HEK293 (cell line): ENCODE results near the gene S100A2.

Experiments used
- CTCF ChIA-PET: fragments of 350-600 bp; formaldehyde crosslinking; extraction: SDS; loops from one replicate; lab custom pipeline; 2021; ENCODE audit warnings: antibody characterized with exemption; lab: Yijun Ruan, JAX
- POLR2A ChIA-PET: fragments of 300-600 bp; formaldehyde crosslinking; extraction: SDS; loops from one replicate; lab custom pipeline; 2020; ENCODE audit warnings: antibody characterized with exemption, inconsistent platforms; lab: Yijun Ruan, JAX
- H3K27ac ChIP-seq: fragments of 200-500 bp; sonication (Bioruptor generic); 2 replicates; pipeline ENCODE4 v1.5.1; 2014; ENCODE audit warnings: low read depth, low read length, control low read depth, inconsistent platforms; ENCODE audit errors: extremely low read depth
- H3K36me3 ChIP-seq, 2 experiments: fragments of 200-500 bp in 1 of 2; sonication (Bioruptor generic) in 1 of 2; 1 replicate in 1 of 2; 2 replicates in 1 of 2; pipeline ENCODE4 v1.5.1; 2014 to 2017; ENCODE audit warnings: inconsistent platforms in 2 of 2, low read length in 2 of 2; ENCODE audit not compliant: control insufficient read depth in 2 of 2, insufficient read depth in 1 of 2
- H3K4me1 ChIP-seq: fragments of 200-500 bp; sonication (Bioruptor generic); 2 replicates; pipeline ENCODE4 v1.5.1; 2014; ENCODE audit warnings: mild to moderate bottlenecking, low read length, inconsistent platforms; ENCODE audit not compliant: control insufficient read depth, insufficient read depth
- H3K4me3 ChIP-seq: 2 replicates; pipeline ENCODE4 v1.5.1; 2011; ENCODE audit warnings: low read depth, mild to moderate bottlenecking, control low read depth, low read length, moderate library complexity
- H3K9me3 ChIP-seq: fragments of 200-500 bp; sonication (Bioruptor generic); 2 replicates; pipeline ENCODE4 v1.5.1; 2014; ENCODE audit warnings: low read depth, low read length, inconsistent platforms; ENCODE audit not compliant: control insufficient read depth, insufficient read depth
- ATF2 ChIP-seq: fragments of 450-650 bp; formaldehyde crosslinking; IDR thresholded peaks from 2 replicates; pipeline ENCODE4 v1.5.1; 2016; ENCODE audit warnings: missing biosample characterization, missing genetic modification characterization, low read depth
- FEZF1 ChIP-seq: fragments of 450-650 bp; formaldehyde crosslinking; IDR thresholded peaks from 2 replicates; pipeline ENCODE4 v1.5.1; 2016; ENCODE audit warnings: missing biosample characterization, missing genetic modification characterization
- GLIS2 ChIP-seq: fragments of 450-650 bp; formaldehyde crosslinking; IDR thresholded peaks from 2 replicates; pipeline ENCODE4 v1.5.1; 2016; ENCODE audit warnings: missing biosample characterization, missing genetic modification characterization
- HIC1 ChIP-seq: fragments of 450-650 bp; formaldehyde crosslinking; IDR thresholded peaks from 2 replicates; pipeline ENCODE4 v1.5.1; 2016; ENCODE audit warnings: missing biosample characterization, missing genetic modification characterization
- KLF10 ChIP-seq: fragments of 450-650 bp; IDR thresholded peaks from 2 replicates; pipeline ENCODE4 v1.5.1; 2018; ENCODE audit warnings: missing biosample characterization, mild to moderate bottlenecking, missing genetic modification characterization
- PRDM4 ChIP-seq: fragments of 450-650 bp; formaldehyde crosslinking; IDR thresholded peaks from 2 replicates; pipeline ENCODE4 v1.5.1; 2017; ENCODE audit warnings: missing biosample characterization, missing genetic modification characterization
- TCF7L2 ChIP-seq: IDR thresholded peaks from 2 replicates; pipeline ENCODE4 v1.6.1; 2011; ENCODE audit warnings: low read depth, mild to moderate bottlenecking, inconsistent platforms, low read length, moderate library complexity, borderline replicate concordance
- TRIM28 ChIP-seq: IDR thresholded peaks from 2 replicates; pipeline ENCODE4 v1.6.1; 2011; ENCODE audit warnings: low read length, control low read depth, borderline replicate concordance
- ZFP37 ChIP-seq: fragments of 450-650 bp; formaldehyde crosslinking; IDR thresholded peaks from 2 replicates; pipeline ENCODE4 v1.5.1; 2016; ENCODE audit warnings: missing biosample characterization, missing genetic modification characterization
- ZNF133 ChIP-seq: fragments of 450-650 bp; formaldehyde crosslinking; IDR thresholded peaks from 2 replicates; pipeline ENCODE4 v1.5.1; 2016; ENCODE audit warnings: missing biosample characterization, missing genetic modification characterization
- ZNF169 ChIP-seq: fragments of 450-650 bp; formaldehyde crosslinking; IDR thresholded peaks from 2 replicates; pipeline ENCODE4 v1.5.1; 2016; ENCODE audit warnings: missing biosample characterization, missing genetic modification characterization
- ZNF211 ChIP-seq: fragments of 450-650 bp; formaldehyde crosslinking; IDR thresholded peaks from 2 replicates; pipeline ENCODE4 v1.5.1; 2016; ENCODE audit warnings: low read depth, missing biosample characterization, missing genetic modification characterization
- ZNF292 ChIP-seq: fragments of 450-650 bp; formaldehyde crosslinking; IDR thresholded peaks from 2 replicates; pipeline ENCODE4 v1.5.1; 2016; ENCODE audit warnings: low read depth, missing biosample characterization, missing genetic modification characterization, borderline replicate concordance
- ZNF335 ChIP-seq: fragments of 450-650 bp; formaldehyde crosslinking; conservative IDR thresholded peaks from 2 replicates; pipeline ENCODE4 v1.5.1; 2016; ENCODE audit warnings: missing biosample characterization, missing genetic modification characterization
- ZNF514 ChIP-seq: fragments of 450-650 bp; formaldehyde crosslinking; IDR thresholded peaks from 2 replicates; pipeline ENCODE4 v1.5.1; 2016; ENCODE audit warnings: missing biosample characterization, missing genetic modification characterization
- ZNF529 ChIP-seq: fragments of 450-650 bp; formaldehyde crosslinking; IDR thresholded peaks from 2 replicates; pipeline ENCODE4 v1.5.1; 2017; ENCODE audit warnings: missing genetic modification characterization, missing biosample characterization; ENCODE audit not compliant: insufficient replicate concordance
- ZNF549 ChIP-seq: fragments of 450-650 bp; IDR thresholded peaks from 2 replicates; pipeline ENCODE4 v1.5.1; 2018; ENCODE audit warnings: missing biosample characterization, missing genetic modification characterization, mild to moderate bottlenecking, inconsistent platforms, moderate library complexity
- ZNF585B ChIP-seq: fragments of 450-650 bp; formaldehyde crosslinking; IDR thresholded peaks from 2 replicates; pipeline ENCODE4 v1.5.1; 2016; ENCODE audit warnings: missing biosample characterization, missing genetic modification characterization
- ZNF626 ChIP-seq: fragments of 450-650 bp; sonication (Bioruptor Pico); formaldehyde crosslinking; IDR thresholded peaks from 2 replicates; pipeline ENCODE4 v1.5.1; 2018; ENCODE audit warnings: missing biosample characterization, missing genetic modification characterization, inconsistent platforms
- ZNF76 ChIP-seq: fragments of 450-650 bp; formaldehyde crosslinking; IDR thresholded peaks from 2 replicates; pipeline ENCODE4; 2016; ENCODE audit warnings: low read depth, missing biosample characterization, missing genetic modification characterization, borderline replicate concordance
- ZNF776 ChIP-seq: fragments of 450-650 bp; formaldehyde crosslinking; IDR thresholded peaks from 2 replicates; pipeline ENCODE4 v1.5.0; 2017; ENCODE audit warnings: missing biosample characterization, missing genetic modification characterization, borderline replicate concordance
- ZNF830 ChIP-seq: fragments of 450-650 bp; IDR thresholded peaks from 2 replicates; pipeline ENCODE4 v1.5.0; 2018; ENCODE audit warnings: missing biosample characterization, missing genetic modification characterization, low read depth, mild to moderate bottlenecking, moderate library complexity
- ZSCAN23 ChIP-seq: fragments of 450-650 bp; formaldehyde crosslinking; IDR thresholded peaks from 2 replicates; pipeline ENCODE4 v1.5.1; 2016; ENCODE audit warnings: missing biosample characterization, missing genetic modification characterization
- ZSCAN4 ChIP-seq: fragments of 450-650 bp; formaldehyde crosslinking; IDR thresholded peaks from 2 replicates; pipeline ENCODE4 v1.5.1; 2017; ENCODE audit warnings: missing biosample characterization, missing genetic modification characterization
- TF ChIP-seq, protein P1 (sequence below): IDR thresholded peaks from 2 replicates; pipeline ENCODE4 v1.6.1; 2011; ENCODE audit warnings: mild to moderate bottlenecking, low read depth, low read length, borderline replicate concordance
- TF ChIP-seq, protein P2 (sequence below): fragments of 450-650 bp; formaldehyde crosslinking; IDR thresholded peaks from 2 replicates; pipeline ENCODE4 v1.5.1; 2016; ENCODE audit warnings: missing biosample characterization, missing genetic modification characterization

S100A2 gene

DNA sequence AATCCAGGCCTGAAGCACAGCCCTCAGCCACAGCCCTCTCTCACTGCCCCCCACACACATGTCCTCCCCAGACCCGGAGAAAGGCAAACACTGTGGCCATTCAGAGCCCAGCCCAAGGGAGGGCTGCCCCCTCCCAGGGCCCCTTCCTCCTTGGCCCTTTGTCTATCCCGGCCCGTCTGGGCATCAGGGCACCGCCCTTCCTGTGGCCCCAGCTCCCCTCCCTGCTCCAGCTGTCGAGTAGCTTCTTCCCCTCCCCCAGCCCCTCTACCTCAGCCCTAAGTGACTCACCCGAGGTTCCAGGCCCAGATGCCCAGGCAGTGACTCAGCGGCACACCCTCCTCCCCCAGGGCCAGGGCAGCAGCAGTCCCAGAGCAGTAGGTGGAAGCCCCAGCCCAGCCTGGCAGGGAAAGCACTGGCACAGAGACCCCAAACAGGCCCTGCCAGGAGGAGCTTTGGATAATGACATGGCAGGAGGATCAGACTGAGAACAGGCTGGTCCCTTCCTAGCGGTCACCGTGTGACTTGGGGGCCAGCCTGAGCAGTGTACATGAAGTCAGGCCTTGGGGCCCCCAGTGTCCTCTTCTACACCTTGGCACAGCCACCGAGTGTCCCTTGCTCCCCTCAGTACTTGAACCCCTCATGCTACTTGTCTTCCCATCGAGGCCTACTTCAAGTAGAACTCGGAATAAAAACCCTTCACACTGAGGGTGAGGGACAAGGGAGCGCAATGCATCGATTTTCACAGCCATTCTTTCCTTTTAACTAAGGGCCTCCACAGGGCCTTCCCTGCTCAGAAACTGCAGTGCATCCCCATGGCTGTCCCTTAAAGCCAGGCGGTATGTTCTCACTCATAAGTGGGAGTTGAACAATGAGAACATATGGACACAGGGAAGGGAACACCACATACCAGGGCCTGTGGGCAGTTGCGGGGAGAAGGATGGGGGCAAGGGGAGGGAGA lies 1.0 kb upstream of the S100A2 start (continued):
- TF ChIP-seq PRDM4 (tag by site-specific recombination) (0 out of 2 replicates have a peak, but pooled peaks have one; percentile 36), ZNF626 (no peak), ZNF776 (tag by site-specific recombination) (no peak), ATF2 (tag by site-specific recombination) (no peak), KLF10 (tag by site-specific recombination) (peak; percentile 97), TRIM28 (no peak), TCF7L2 (no peak), ZNF830 (tag by site-specific recombination) (no peak), ZNF529 (no peak), ZSCAN23 (tag by site-specific recombination) (peak; percentile 91), GLIS2 (tag by site-specific recombination) (peak; percentile 97), ZNF169 (no peak), FEZF1 (tag by site-specific recombination) (no peak), ZNF335 (tag by site-specific recombination) (peak; percentile 36), ZNF549 (tag by site-specific recombination) (no peak)
- TF ChIP-seq, protein P1, sequence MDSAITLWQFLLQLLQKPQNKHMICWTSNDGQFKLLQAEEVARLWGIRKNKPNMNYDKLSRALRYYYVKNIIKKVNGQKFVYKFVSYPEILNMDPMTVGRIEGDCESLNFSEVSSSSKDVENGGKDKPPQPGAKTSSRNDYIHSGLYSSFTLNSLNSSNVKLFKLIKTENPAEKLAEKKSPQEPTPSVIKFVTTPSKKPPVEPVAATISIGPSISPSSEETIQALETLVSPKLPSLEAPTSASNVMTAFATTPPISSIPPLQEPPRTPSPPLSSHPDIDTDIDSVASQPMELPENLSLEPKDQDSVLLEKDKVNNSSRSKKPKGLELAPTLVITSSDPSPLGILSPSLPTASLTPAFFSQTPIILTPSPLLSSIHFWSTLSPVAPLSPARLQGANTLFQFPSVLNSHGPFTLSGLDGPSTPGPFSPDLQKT, result no peak
- TF ChIP-seq, protein P2, sequence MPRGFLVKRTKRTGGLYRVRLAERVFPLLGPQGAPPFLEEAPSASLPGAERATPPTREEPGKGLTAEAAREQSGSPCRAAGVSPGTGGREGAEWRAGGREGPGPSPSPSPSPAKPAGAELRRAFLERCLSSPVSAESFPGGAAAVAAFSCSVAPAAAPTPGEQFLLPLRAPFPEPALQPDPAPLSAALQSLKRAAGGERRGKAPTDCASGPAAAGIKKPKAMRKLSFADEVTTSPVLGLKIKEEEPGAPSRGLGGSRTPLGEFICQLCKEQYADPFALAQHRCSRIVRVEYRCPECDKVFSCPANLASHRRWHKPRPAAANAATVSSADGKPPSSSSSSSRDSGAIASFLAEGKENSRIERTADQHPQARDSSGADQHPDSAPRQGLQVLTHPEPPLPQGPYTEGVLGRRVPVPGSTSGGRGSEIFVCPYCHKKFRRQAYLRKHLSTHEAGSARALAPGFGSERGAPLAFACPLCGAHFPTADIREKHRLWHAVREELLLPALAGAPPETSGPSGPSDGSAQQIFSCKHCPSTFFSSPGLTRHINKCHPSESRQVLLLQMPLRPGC, result peak; percentile 89

GRCh38 chr1:153563991-153564390 lies 1.7 kb downstream of the S100A2 start:
- Histone ChIP-seq H3K36me3 (no peaks in the 10 kb centered on the region), H3K27ac (no peak overlapping the region), H3K9me3 (no peaks in the 10 kb centered on the region), H3K4me3 (no peak overlapping the region), H3K4me1 (peaks cover 7% of the 10 kb centered on the region)
- POLR2A ChIA-PET, result interaction anchor here (0.8 to 1.9 kb wide), 4 partner anchors 19 to 404 kb away, joined by 3 to 7 read pairs (median 4); partner anchors contain the start of genes CHTOP, CREB3L4, S100A4 and S100A5
- CTCF ChIA-PET, result interaction anchor here (0.6 to 3.1 kb wide), 6 partner anchors 10 to 63 kb away, joined by 3 to 28 read pairs (median 3); partner anchors contain the start of gene S100A13
- TF ChIP-seq ZFP37 (tag by site-specific recombination) (no peak), ZNF514 (no peak), ZNF585B (tag by site-specific recombination) (no peak), HIC1 (tag by site-specific recombination) (no peak), ZNF211 (tag by site-specific recombination) (no peak), ZNF292 (tag by site-specific recombination) (no peak), ZNF133 (tag by site-specific recombination) (no peak), ZNF76 (no peak), FEZF1 (tag by site-specific recombination) (no peak), ZSCAN4 (tag by site-specific recombination) (no peak)
